ENCODE data around the gene FLOT1. TPM values are rescaled to one million over a fixed set of nuclear protein-coding genes. Genes with fewer than 3 reads are reported as not detected.

The FLOT1 gene
- total and polyA plus RNA-seq, 2 of the 4 experiments (the other 2 are of a cell fraction), result 96.2 to 162 TPM

DNA sequence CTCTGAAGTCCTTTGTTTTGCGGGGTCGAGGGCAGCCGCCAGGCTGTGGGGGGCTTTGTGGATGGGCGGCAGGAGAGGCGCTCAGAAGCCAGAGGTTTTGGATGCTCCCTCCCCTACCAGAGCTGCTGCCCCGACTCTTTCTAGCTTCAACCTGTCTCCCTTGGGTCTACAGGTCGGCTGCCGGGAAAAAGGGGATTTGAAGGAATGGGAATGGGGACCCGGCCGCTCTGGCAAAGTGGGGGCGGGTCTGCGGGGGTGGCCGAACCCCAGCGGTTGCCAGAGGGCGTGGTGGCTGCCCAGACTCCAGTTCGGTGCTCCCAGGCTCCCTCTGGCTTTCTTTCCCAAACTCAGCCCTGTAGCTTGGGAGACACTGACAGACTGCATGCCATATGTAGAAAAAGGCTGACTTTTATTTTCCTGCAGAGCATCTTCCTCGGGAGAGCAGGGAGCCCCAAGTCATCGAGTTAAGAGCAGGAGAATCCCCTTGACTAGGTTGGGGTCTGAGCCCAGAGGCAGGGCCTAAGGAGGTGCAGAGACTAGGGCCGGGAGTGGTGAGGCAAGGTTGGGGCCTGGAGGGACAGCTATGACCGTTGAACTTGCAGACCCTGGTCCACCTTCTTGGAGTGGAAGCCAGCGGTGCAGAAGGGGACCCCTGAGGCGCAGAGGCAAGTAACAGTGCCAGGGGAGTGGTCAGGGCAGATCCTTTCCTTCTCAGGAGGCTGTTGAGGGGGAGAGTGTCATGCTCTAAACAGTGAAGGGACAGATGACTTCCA is 54.6 kb downstream of the FLOT1 start (continued):
- TF ChIP-seq RFX5 (IDR thresholded peaks at IDR 0.05; ENCODE audit: low read depth, low read length) (no peak), RCOR1 (IDR thresholded peaks at IDR 0.05; ENCODE audit: insufficient replicate concordance, low read length) (no peak)

- Histone ChIP-seq H2BK15ac (ENCODE audit: low read depth, low read length) (peak overlapping the region; percentile 40; the same call in 1 of the 3 replicates), H3K27ac (ENCODE audit: insufficient read depth, low read length) (peak overlapping the region; percentile 99), H2AK9ac (replicated peaks; ENCODE audit: low read depth, low read length, poor library complexity) (peak overlapping the region; percentile 100), H3K4me3 (ENCODE audit: insufficient read depth, low read depth, low read length) (peak overlapping the region; percentile 97), H2AFZ (replicated peaks; ENCODE audit: low read length, poor library complexity) (peak overlapping the region; percentile 89), H3K9me1 (ENCODE audit: insufficient read depth, low read length) (peaks cover 13% of the 10 kb centered on the region), H2BK20ac (ENCODE audit: low read depth, low read length) (no peak overlapping the region), H3K23ac (ENCODE audit: low read depth, low read length) (peak overlapping the region; percentile 93), H2AK5ac (ENCODE audit: low read depth, low read length) (peak overlapping the region; percentile 98), H3K56ac (ENCODE audit: extremely low read depth, insufficient read depth, low read length) (peak overlapping the region; percentile 95), H3K36me3 (ENCODE audit: control insufficient read depth, insufficient read depth, low read length) (peaks cover 22% of the 10 kb centered on the region), H3K9ac (ENCODE audit: low read depth, low read length) (peak overlapping the region; percentile 97), H4K5ac (ENCODE audit: low read depth, low read length) (peak overlapping the region; percentile 71), H3K4me1 (ENCODE audit: control insufficient read depth, insufficient read depth, low read length) (peaks cover 19% of the 10 kb centered on the region), H3K27me3 (ENCODE audit: control insufficient read depth, insufficient read depth, low read length) (no peaks in the 10 kb centered on the region), H2BK5ac (ENCODE audit: low read depth, low read length, poor library complexity, severe bottlenecking) (peak overlapping the region; percentile 97), H4K8ac (ENCODE audit: low read depth in 2 of 2, low read length in 2 of 2) (peak overlapping the region; percentile 88 to 96), H4K91ac (ENCODE audit: insufficient read depth, low read depth, low read length) (peak overlapping the region; percentile 98), H4K20me1 (ENCODE audit: insufficient read depth, low read length) (peaks cover 38% of the 10 kb centered on the region), H2BK120ac (ENCODE audit: low read depth, low read length) (peak overlapping the region; percentile 82), H3K4ac (ENCODE audit: low read depth, low read length) (peak overlapping the region; percentile 98), H3K14ac (replicated peaks; ENCODE audit: low read depth, low read length) (peak overlapping the region; percentile 97), H3K79me1 (ENCODE audit: low read depth in 1 of 2, low read length in 2 of 2) (peaks cover 18 to 44% of the 10 kb centered on the region in 2 experiments; a peak in 3 of 4 replicates), H3K9me3 (ENCODE audit: control insufficient read depth, insufficient read depth, low read length) (no peaks in the 10 kb centered on the region), H3K4me2 (ENCODE audit: low read depth, low read length) (peak overlapping the region; percentile 73), H3K18ac (ENCODE audit: low read depth, low read length) (peak overlapping the region; percentile 93)
- 7% methylated on average over 3 of the region's 52 CpGs; no CpG with 5 or more reads in 1 of the 2 experiments for WGBS, 2 experiments (ENCODE audit: extremely low coverage in 2 of 2, insufficient read length in 1 of 2)
- dilution Hi-C loops (cut with HindIII; ENCODE audit: low sequenced_read_pairs, unreplicated experiment), result no loop called here
- intact Hi-C loops (cut with micrococcal nuclease), result loop anchor here (1.0 kb wide), 1 partner anchor 35 kb away; no protein-coding TSS in a partner anchor
- ChIA-PET POLR2A (ENCODE audit: unreplicated experiment) (interaction anchor here (0.5 to 0.6 kb wide), 3 partner anchors 15 to 60 kb away, joined by 3 to 7 read pairs (median 3); no protein-coding TSS in a partner anchor), CTCF (interaction anchor here (0.7 to 2.2 kb wide), 2 partner anchors 8 to 36 kb away, joined by 3 to 6 read pairs; no protein-coding TSS in a partner anchor)
- no TSS peak for BruUV-seq (replicated peaks)
- in situ Hi-C loops (cut with MboI; ENCODE audit: low sequenced_read_pairs), result no loop called here
- ATAC-seq (ENCODE audit: low read depth) (peak; percentile 63), DNase-seq (peak; percentile 96)
- no peak for TF ChIP-seq SMC3 (IDR thresholded peaks at IDR 0.05; ENCODE audit: low read depth, low read length)
- TF ChIP-seq RFX5 (IDR thresholded peaks at IDR 0.05; ENCODE audit: low read depth, low read length), result no peak
- peak; percentile 45; the same call in 1 of the 2 replicates for TF ChIP-seq FOS (IDR thresholded peaks at IDR 0.05; ENCODE audit: low read depth, low read length)
- TF ChIP-seq RAD21 (IDR thresholded peaks at IDR 0.05; ENCODE audit: low read length), result no peak
- peak; percentile 71; the same call in 1 of the 2 replicates for TF ChIP-seq BHLHE40 (IDR thresholded peaks at IDR 0.05; ENCODE audit: low read depth, low read length)
- peak; percentile 69; the same call in 1 of the 2 replicates for TF ChIP-seq USF2 (IDR thresholded peaks at IDR 0.05; ENCODE audit: low read depth, low read length)
- TF ChIP-seq NFE2L2 (IDR thresholded peaks at IDR 0.05; ENCODE audit: low read depth, low read length), result no peak
- TF ChIP-seq, protein P1, sequence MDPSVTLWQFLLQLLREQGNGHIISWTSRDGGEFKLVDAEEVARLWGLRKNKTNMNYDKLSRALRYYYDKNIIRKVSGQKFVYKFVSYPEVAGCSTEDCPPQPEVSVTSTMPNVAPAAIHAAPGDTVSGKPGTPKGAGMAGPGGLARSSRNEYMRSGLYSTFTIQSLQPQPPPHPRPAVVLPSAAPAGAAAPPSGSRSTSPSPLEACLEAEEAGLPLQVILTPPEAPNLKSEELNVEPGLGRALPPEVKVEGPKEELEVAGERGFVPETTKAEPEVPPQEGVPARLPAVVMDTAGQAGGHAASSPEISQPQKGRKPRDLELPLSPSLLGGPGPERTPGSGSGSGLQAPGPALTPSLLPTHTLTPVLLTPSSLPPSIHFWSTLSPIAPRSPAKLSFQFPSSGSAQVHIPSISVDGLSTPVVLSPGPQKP (IDR thresholded peaks at IDR 0.05; ENCODE audit: borderline replicate concordance, low read depth, low read length), result no peak
- peak; percentile 95 for TF ChIP-seq MAZ (IDR thresholded peaks at IDR 0.05; ENCODE audit: borderline replicate concordance, low read depth, low read length)
- TF ChIP-seq MXI1 (IDR thresholded peaks at IDR 0.05; ENCODE audit: borderline replicate concordance, low read depth, low read length), result peak; percentile 83; the same call in 1 of the 2 replicates
- TF ChIP-seq RCOR1 (IDR thresholded peaks at IDR 0.05; ENCODE audit: insufficient replicate concordance, low read length), result peak; percentile 88
These were observed 55.4 kb downstream of the FLOT1 start for GRCh38 chr6:30686908-30687658.
